HL-60 (cell line): ENCODE data around the gene EPSTI1.

Source experiments
- GABPA ChIP-seq: IDR thresholded peaks from 2 replicates; pipeline ENCODE4 v1.6.1; 2012; ENCODE audit warnings: low read depth
- POLR2AphosphoS5 ChIP-seq: IDR thresholded peaks from 2 replicates; pipeline ENCODE4 v1.6.1; 2012; ENCODE audit warnings: low read depth
- REST ChIP-seq: IDR thresholded peaks from 2 replicates; pipeline ENCODE4 v1.6.1; 2012; ENCODE audit warnings: low read depth; ENCODE audit not compliant: insufficient replicate concordance
- SPI1 ChIP-seq: IDR thresholded peaks from 2 replicates; pipeline ENCODE4 v1.6.1; 2012; ENCODE audit warnings: low read depth, mild to moderate bottlenecking, borderline replicate concordance
- TF ChIP-seq, protein P1 (sequence below): IDR thresholded peaks from one replicate; pipeline ENCODE4 v1.5.1; 2011; ENCODE audit warnings: low read length, control low read depth, inconsistent platforms; ENCODE audit not compliant: insufficient read depth

DNA sequence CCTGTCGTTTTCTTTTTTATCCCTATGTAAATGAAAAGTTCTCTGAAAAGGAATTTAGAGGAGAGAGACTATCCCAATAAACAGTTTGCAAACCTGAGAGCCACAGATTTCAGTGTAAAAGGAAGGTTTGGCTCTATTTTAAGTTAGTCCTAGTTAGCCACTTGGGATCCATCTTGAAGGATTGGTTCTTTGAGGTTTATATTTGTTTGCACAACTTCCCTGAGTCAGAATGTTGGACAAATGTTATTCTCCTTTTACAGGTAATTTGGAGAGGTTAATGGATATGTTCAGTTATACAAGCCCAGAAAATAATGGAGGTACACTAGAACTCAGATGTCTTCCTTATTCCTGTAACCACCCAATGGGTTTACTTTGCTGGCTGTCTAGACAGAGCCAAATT lies 28.8 kb upstream of the EPSTI1 start:
- TF ChIP-seq, protein P1, sequence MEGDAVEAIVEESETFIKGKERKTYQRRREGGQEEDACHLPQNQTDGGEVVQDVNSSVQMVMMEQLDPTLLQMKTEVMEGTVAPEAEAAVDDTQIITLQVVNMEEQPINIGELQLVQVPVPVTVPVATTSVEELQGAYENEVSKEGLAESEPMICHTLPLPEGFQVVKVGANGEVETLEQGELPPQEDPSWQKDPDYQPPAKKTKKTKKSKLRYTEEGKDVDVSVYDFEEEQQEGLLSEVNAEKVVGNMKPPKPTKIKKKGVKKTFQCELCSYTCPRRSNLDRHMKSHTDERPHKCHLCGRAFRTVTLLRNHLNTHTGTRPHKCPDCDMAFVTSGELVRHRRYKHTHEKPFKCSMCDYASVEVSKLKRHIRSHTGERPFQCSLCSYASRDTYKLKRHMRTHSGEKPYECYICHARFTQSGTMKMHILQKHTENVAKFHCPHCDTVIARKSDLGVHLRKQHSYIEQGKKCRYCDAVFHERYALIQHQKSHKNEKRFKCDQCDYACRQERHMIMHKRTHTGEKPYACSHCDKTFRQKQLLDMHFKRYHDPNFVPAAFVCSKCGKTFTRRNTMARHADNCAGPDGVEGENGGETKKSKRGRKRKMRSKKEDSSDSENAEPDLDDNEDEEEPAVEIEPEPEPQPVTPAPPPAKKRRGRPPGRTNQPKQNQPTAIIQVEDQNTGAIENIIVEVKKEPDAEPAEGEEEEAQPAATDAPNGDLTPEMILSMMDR = no peak
- TF ChIP-seq REST = no peak
- TF ChIP-seq POLR2AphosphoS5 = no peak
- no peak for TF ChIP-seq SPI1
- TF ChIP-seq GABPA = no peak
